Large intestine (tissue), 12 donors: Measurements from ENCODE around the gene DMAP1. TPM values are rescaled to one million over a fixed set of nuclear protein-coding genes. Genes with fewer than 3 reads are reported as not detected.
"Not testable (repeated sequence)": the region's sequence is repeated elsewhere in the genome, so short reads cannot be mapped to it uniquely, and the experiment has no call there.

Experiments
- DNase-seq, 2 donors: peaks; one replicate each; pipeline versions ENCODE4 v3.0.0 to v3.0.0-alpha.2; 2013
- H3K27ac ChIP-seq: one replicate; pipeline ENCODE4 v1.5.1; 2013; ENCODE audit warnings: low read length
- H3K27me3 ChIP-seq: 2 replicates; pipeline ENCODE4 v1.6.1; 2013; ENCODE audit warnings: low read length; ENCODE audit not compliant: control insufficient read depth, insufficient read depth
- H3K36me3 ChIP-seq: 2 replicates; pipeline ENCODE4 v1.6.1; 2013; ENCODE audit warnings: low read length; ENCODE audit not compliant: control insufficient read depth, insufficient read depth
- H3K4me1 ChIP-seq: one replicate; pipeline ENCODE4 v1.6.1; 2013; ENCODE audit warnings: low read length; ENCODE audit not compliant: control insufficient read depth, insufficient read depth
- H3K4me3 ChIP-seq: one replicate; pipeline ENCODE4 v1.5.1; 2013; ENCODE audit warnings: low read length
- H3K9me3 ChIP-seq: one replicate; pipeline ENCODE4 v1.6.1; 2013; ENCODE audit warnings: mild to moderate bottlenecking, low read depth, low read length, moderate library complexity; ENCODE audit not compliant: control insufficient read depth
- WGBS: methylation state at CpG from one replicate; pipeline ENCODE4 v1.1.5; 2013; ENCODE audit warnings: low lambda C conversion rate; ENCODE audit not compliant: insufficient coverage; 5-methylcytosine and 5-hydroxymethylcytosine counted together
- long read RNA-seq, 11 donors: transcript quantifications; one replicate each; lab custom pipeline, GENCODE V29; 2026
- polyA plus RNA-seq: library from polyadenylated mRNA; unstranded; fragments of 120-200 nt; gene quantifications from one replicate; pipeline ENCODE4 v1.2.1, GENCODE V29; 2013

The DMAP1 gene, protein sequence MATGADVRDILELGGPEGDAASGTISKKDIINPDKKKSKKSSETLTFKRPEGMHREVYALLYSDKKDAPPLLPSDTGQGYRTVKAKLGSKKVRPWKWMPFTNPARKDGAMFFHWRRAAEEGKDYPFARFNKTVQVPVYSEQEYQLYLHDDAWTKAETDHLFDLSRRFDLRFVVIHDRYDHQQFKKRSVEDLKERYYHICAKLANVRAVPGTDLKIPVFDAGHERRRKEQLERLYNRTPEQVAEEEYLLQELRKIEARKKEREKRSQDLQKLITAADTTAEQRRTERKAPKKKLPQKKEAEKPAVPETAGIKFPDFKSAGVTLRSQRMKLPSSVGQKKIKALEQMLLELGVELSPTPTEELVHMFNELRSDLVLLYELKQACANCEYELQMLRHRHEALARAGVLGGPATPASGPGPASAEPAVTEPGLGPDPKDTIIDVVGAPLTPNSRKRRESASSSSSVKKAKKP
- 54.6 TPM for polyA plus RNA-seq
- long read RNA-seq, donor 1, full-length matches to known transcripts = 5 of 33 reads
- long read RNA-seq, donor 1, partial matches to known transcripts = 23 of 33 reads
- long read RNA-seq, donor 1, other reads (novel, unspliced or antisense) = 5 of 33 reads
- long read RNA-seq, donor 2, full-length matches to known transcripts = 14 of 112 reads
- long read RNA-seq, donor 2, partial matches to known transcripts = 65 of 112 reads
- long read RNA-seq, donor 2, other reads (novel, unspliced or antisense) = 33 of 112 reads
- long read RNA-seq, donor 3 = 0 reads
- long read RNA-seq, donor 4, partial matches to known transcripts = 0 of 3 reads
- long read RNA-seq, donor 4, other reads (novel, unspliced or antisense) = 0 of 3 reads
- long read RNA-seq, donor 5, full-length matches to known transcripts = 10 of 29 reads
- long read RNA-seq, donor 5, partial matches to known transcripts = 7 of 29 reads
- long read RNA-seq, donor 5, other reads (novel, unspliced or antisense) = 12 of 29 reads
- long read RNA-seq, donor 6, full-length matches to known transcripts = 14 of 76 reads
- long read RNA-seq, donor 6, partial matches to known transcripts = 50 of 76 reads
- long read RNA-seq, donor 6, other reads (novel, unspliced or antisense) = 12 of 76 reads
- long read RNA-seq, donor 7, full-length matches to known transcripts = 7 of 24 reads
- long read RNA-seq, donor 7, partial matches to known transcripts = 17 of 24 reads
- long read RNA-seq, donor 7, other reads (novel, unspliced or antisense) = 0 of 24 reads
- long read RNA-seq, donor 8, full-length matches to known transcripts = 11 of 61 reads
- long read RNA-seq, donor 8, partial matches to known transcripts = 41 of 61 reads
- long read RNA-seq, donor 8, other reads (novel, unspliced or antisense) = 9 of 61 reads
- long read RNA-seq, donor 9, full-length matches to known transcripts = 8 of 45 reads
- long read RNA-seq, donor 9, partial matches to known transcripts = 24 of 45 reads
- long read RNA-seq, donor 9, other reads (novel, unspliced or antisense) = 13 of 45 reads
- long read RNA-seq, donor 10, full-length matches to known transcripts = 13 of 45 reads
- long read RNA-seq, donor 10, partial matches to known transcripts = 25 of 45 reads
- long read RNA-seq, donor 10, other reads (novel, unspliced or antisense) = 7 of 45 reads
- long read RNA-seq, donor 11, full-length matches to known transcripts = 5 of 41 reads
- long read RNA-seq, donor 11, partial matches to known transcripts = 36 of 41 reads
- long read RNA-seq, donor 11, other reads (novel, unspliced or antisense) = 0 of 41 reads

DNA sequence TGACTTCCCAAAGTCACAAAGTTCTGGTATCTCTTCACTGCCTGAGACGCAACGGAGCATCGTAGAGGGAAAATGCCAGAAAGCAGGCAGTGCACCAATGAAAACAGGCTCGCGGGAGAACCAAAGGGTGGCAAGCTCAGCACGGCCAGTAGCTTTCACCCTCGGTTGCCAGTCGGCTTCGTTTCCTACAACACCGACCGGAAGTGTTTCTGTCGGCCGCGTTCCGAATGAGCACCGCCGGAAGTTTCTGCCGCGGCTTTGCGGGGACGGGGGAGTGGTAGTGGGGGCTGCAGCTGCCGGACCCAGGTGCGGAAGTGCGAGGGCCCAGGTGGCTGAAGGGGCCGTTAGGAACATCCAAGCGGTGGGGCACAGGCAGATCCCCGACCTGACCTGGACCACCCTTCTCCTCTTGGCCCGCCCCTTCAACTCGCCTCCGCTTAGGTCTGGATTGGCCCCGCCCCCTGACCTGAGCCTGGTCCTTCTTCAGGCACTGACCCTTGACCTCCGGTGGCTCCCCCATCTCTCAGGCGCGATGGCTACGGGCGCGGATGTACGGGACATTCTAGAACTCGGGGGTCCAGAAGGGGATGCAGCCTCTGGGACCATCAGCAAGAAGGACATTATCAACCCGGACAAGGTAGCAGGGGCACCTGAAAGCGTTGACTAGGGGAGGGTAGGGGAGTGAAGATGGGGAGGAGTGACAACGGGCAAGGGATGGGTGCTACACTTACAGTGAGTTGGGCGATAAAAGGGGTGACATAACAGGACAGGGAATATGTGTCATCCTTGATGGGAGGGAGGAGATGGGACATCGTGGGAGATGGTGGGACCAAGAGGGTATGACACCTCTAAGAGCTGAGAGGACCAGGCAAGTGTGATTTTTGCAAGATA is at the start of gene DMAP1:
TSS of gene DMAP1 (plus strand) at position 250 of the 891 bp plus-strand sequence. CDS start at position 533, 283 bp downstream.
- H3K9me3 ChIP-seq = no peaks in the 10 kb centered on the region
- H3K27ac ChIP-seq = no peak within 1 kb of the TSS
- no CpG with 5 or more reads among the region's 44 CpGs for whole genome bisulfite sequencing
- H3K27me3 ChIP-seq = no peaks in the 10 kb centered on the region
- H3K36me3 ChIP-seq = peaks cover 35% of the 10 kb centered on the region
- peak; percentile 71 to 82 for DNase-seq
- peaks cover 13% of the 10 kb centered on the region for H3K4me1 ChIP-seq
- peak within 1 kb of the TSS; percentile 92 for H3K4me3 ChIP-seq

GRCh38 chr1:44168520-44169098 is 44.7 kb upstream of the DMAP1 start:
- H3K4me1 ChIP-seq = no peaks in the 10 kb centered on the region
- H3K27me3 ChIP-seq = peaks cover 2% of the 10 kb centered on the region
- peaks cover 5% of the 10 kb centered on the region for H3K9me3 ChIP-seq
- no CpG with 5 or more reads among the region's 5 CpGs for WGBS
- H3K36me3 ChIP-seq = no peaks in the 10 kb centered on the region
- no peak overlapping the region for H3K4me3 ChIP-seq
- H3K27ac ChIP-seq = no peak overlapping the region
- no peak for DNase-seq

- no peaks in the 10 kb centered on the region for H3K4me1 ChIP-seq
- peaks cover 5% of the 10 kb centered on the region for H3K9me3 ChIP-seq
- H3K36me3 ChIP-seq = no peaks in the 10 kb centered on the region
- no CpG with 5 or more reads among the region's 3 CpGs for WGBS
- H3K27me3 ChIP-seq = peaks cover 2% of the 10 kb centered on the region
- no peak overlapping the region for H3K27ac ChIP-seq
- no peak overlapping the region for H3K4me3 ChIP-seq
- no peak for DNase-seq
These were observed 42.9 kb upstream of the DMAP1 start for GRCh38 chr1:44170281-44170823.

DNA sequence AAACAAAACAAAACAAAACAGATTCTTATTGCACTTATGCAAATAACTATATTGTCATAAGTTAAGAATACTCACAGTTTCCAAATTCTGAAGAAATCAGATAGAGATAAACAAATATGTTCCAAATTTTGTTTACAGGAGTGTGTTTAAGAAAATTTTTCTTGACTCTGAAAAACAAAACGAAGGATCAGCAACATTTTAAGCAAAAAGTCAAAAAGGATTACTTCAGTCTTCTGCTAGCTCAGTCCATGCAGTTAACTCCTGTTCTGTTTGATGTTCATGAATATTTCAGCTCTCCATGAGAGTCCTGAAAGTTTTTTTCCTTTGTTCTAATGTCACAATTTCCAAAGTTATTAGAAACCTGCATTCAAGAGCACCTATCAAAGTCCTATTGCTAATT is 38.6 kb upstream of the DMAP1 start:
- no peaks in the 10 kb centered on the region for H3K4me1 ChIP-seq
- H3K4me3 ChIP-seq = no peak overlapping the region
- WGBS = no CpG with 5 or more reads among the region's 1 CpG
- no peaks in the 10 kb centered on the region for H3K9me3 ChIP-seq
- DNase-seq = no peak
- H3K36me3 ChIP-seq = no peaks in the 10 kb centered on the region
- H3K27ac ChIP-seq = no peak overlapping the region
- H3K27me3 ChIP-seq = no peaks in the 10 kb centered on the region

DNA sequence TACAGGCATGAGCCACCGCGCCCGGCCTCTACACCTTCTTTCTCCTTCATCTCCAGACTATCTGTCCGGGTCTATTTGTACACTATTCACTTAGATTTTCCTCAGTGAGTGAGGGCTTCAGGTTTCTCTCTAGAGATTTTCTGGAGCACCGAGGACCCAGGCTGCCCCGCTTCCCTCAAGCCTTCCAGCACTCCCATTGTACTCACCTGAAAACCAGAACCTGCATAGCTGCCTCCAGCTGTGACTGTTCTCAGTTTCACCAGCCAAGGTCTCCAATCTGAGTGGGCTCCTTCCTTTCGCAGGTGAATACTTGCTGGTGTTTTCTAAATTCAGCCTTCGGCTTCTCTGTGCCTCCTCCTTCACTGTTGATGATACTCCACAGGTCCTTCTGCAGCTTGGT is 12.9 kb upstream of the DMAP1 start:
- Histone ChIP-seq H3K27ac (no peak overlapping the region), H3K4me3 (no peak overlapping the region), H3K4me1 (no peaks in the 10 kb centered on the region), H3K36me3 (no peaks in the 10 kb centered on the region), H3K9me3 (no peaks in the 10 kb centered on the region), H3K27me3 (no peaks in the 10 kb centered on the region)
- DNase-seq = no peak
- 100% methylated on average over 2 of the region's 8 CpGs for WGBS

- H3K4me3 ChIP-seq, H3K36me3 ChIP-seq, H3K4me1 ChIP-seq, H3K27me3 ChIP-seq, DNase-seq, H3K9me3 ChIP-seq, H3K27ac ChIP-seq: not testable (repeated sequence)
- 88% methylated on average over 5 of the region's 5 CpGs for WGBS
These were observed 6.7 kb upstream of the DMAP1 start for GRCh38 chr1:44206545-44206944.

DNA sequence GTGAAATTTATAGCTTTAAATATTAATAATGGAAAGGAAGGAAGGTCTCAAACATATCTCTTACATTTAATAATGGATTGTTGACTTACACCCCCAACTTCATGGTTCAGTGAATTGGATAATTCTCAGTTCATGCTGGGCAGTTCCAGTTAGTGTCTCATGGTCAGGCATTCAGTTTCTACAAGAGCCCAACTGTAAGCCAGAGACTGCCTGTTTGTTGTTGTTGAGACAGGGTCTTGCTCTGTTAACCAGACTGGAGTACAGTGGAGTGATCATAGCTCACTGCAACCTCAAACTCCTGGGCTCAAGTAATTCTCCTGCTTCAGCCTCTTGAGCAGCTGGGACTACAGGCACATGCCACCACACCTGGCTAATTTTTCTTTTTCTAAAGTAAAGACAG is 5.0 kb upstream of the DMAP1 start:
- H3K36me3 ChIP-seq = no peaks in the 10 kb centered on the region
- DNase-seq = no peak
- H3K27me3 ChIP-seq = no peaks in the 10 kb centered on the region
- no peak overlapping the region for H3K27ac ChIP-seq
- H3K9me3 ChIP-seq = no peaks in the 10 kb centered on the region
- H3K4me1 ChIP-seq = peaks cover 4% of the 10 kb centered on the region
- no peak overlapping the region for H3K4me3 ChIP-seq

DNA sequence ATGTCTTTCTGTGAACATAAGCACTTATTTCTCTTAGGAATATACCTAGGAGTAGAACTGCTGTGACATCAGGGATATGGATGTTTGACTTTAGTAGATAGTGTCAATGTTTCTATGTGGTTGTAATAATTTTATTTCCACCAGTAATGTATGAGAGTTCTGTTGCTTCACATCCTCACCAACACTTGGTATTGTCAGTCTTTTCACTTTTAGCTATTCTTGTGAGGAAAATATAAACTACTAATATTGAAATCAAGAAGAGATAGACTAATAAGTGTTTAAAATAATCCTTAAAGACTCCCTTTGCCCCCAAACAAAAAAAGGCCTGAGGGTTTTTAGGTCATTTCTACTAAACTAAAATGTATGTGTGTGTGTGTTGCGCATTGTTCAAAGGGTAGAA is 2.7 kb upstream of the DMAP1 start:
- H3K9me3 ChIP-seq = no peaks in the 10 kb centered on the region

More for the DNA sequence above, 2.7 kb upstream of the DMAP1 start:
- no peak overlapping the region for H3K27ac ChIP-seq
- H3K4me3 ChIP-seq = no peak overlapping the region
- peaks cover 11% of the 10 kb centered on the region for H3K36me3 ChIP-seq
- peaks cover 7% of the 10 kb centered on the region for H3K4me1 ChIP-seq
- no CpG with 5 or more reads among the region's 1 CpG for WGBS
- no peaks in the 10 kb centered on the region for H3K27me3 ChIP-seq
- DNase-seq = no peak
